HepG2 (cell line): ENCODE results near the gene RABEP2. TPM values are rescaled to one million over a fixed set of nuclear protein-coding genes. Genes with fewer than 3 reads are reported as not detected.

Experiments
- AGO1 ChIP-seq: fragments of 200-400 bp; formaldehyde crosslinking; IDR thresholded peaks from 2 replicates; pipeline ENCODE4 v1.6.1; 2017; ENCODE audit warnings: mild to moderate bottlenecking, low read depth, low read length, moderate library complexity; ENCODE audit not compliant: poor library complexity, severe bottlenecking
- ATF4 ChIP-seq, 2 experiments: fragments of 450-650 bp in 1 of 2; sonication (generic) in 1 of 2; formaldehyde crosslinking; IDR thresholded peaks; 2 replicates each; pipeline versions ENCODE4 v1.5.0 to v1.8.0; 2020 to 2022; ENCODE audit warnings: mild to moderate bottlenecking in 1 of 2, missing genetic modification reagents in 1 of 2
- CEBPG ChIP-seq: IDR thresholded peaks from 2 replicates; pipeline ENCODE4 v1.6.1; 2016
- CREB1 ChIP-seq, 2 experiments: fragments of 450-650 bp in 1 of 2; IDR thresholded peaks; 2 replicates each; pipeline ENCODE4 v1.6.1; 2016 to 2017; ENCODE audit warnings: control low read depth in 1 of 2, mild to moderate bottlenecking in 1 of 2, missing compliant biosample characterization in 1 of 2, missing genetic modification characterization in 1 of 2
- FOXA3 ChIP-seq: IDR thresholded peaks from 2 replicates; pipeline ENCODE4 v1.6.1; 2016; ENCODE audit warnings: missing genetic modification reagents, missing compliant biosample characterization
- FOXC1 ChIP-seq: sonication (generic); formaldehyde crosslinking; IDR thresholded peaks from 2 replicates; pipeline ENCODE4 v1.8.0; 2022; ENCODE audit warnings: mild to moderate bottlenecking, missing genetic modification reagents, borderline replicate concordance
- HNF1B ChIP-seq: sonication (generic); formaldehyde crosslinking; IDR thresholded peaks from 2 replicates; pipeline ENCODE4 v1.5.1; 2020; ENCODE audit warnings: mild to moderate bottlenecking, moderate library complexity, missing genetic modification reagents
- MXD4 ChIP-seq: IDR thresholded peaks from 2 replicates; pipeline ENCODE4 v1.6.1; 2016; ENCODE audit warnings: mild to moderate bottlenecking, missing biosample characterization, missing genetic modification reagents
- SIX1 ChIP-seq: sonication (generic); formaldehyde crosslinking; IDR thresholded peaks from 2 replicates; pipeline ENCODE4 v1.4.0; 2020; ENCODE audit warnings: missing genetic modification reagents, borderline replicate concordance
- SNAI1 ChIP-seq: sonication (generic); formaldehyde crosslinking; IDR thresholded peaks from 2 replicates; pipeline ENCODE4 v1.5.0; 2020; ENCODE audit warnings: mild to moderate bottlenecking, missing genetic modification reagents, borderline replicate concordance
- SRSF4 ChIP-seq: fragments of 200-400 bp; formaldehyde crosslinking; IDR thresholded peaks from one replicate; pipeline ENCODE4 v1.6.1; 2018; ENCODE audit warnings: mild to moderate bottlenecking, low read depth, low read length, moderate library complexity; ENCODE audit not compliant: poor library complexity, severe bottlenecking
- TCF7 ChIP-seq: sonication (generic); IDR thresholded peaks from 2 replicates; pipeline ENCODE4 v1.6.1; 2016; ENCODE audit warnings: antibody characterized with exemption, low read depth
- TOE1 ChIP-seq: sonication (generic); formaldehyde crosslinking; IDR thresholded peaks from 2 replicates; pipeline ENCODE4 v1.4.0; 2020; ENCODE audit warnings: mild to moderate bottlenecking, missing genetic modification reagents
- ZBTB8A ChIP-seq: sonication (generic); formaldehyde crosslinking; IDR thresholded peaks from 2 replicates; pipeline ENCODE4 v1.4.0; 2020; ENCODE audit warnings: mild to moderate bottlenecking, low read depth, missing genetic modification reagents, borderline replicate concordance
- ZFAT ChIP-seq: sonication (generic); formaldehyde crosslinking; conservative IDR thresholded peaks from 2 replicates; pipeline ENCODE4 v1.8.1; 2023; ENCODE audit warnings: missing genetic modification reagents, inconsistent platforms
- ZNF281 ChIP-seq: sonication (generic); formaldehyde crosslinking; IDR thresholded peaks from 2 replicates; pipeline ENCODE4 v1.4.0; 2020; ENCODE audit warnings: missing genetic modification reagents, borderline replicate concordance
- ZNF512B ChIP-seq: sonication (generic); formaldehyde crosslinking; IDR thresholded peaks from 2 replicates; pipeline ENCODE4 v1.5.1; 2020; ENCODE audit warnings: missing genetic modification reagents, mild to moderate bottlenecking, borderline replicate concordance
- ZNF616 ChIP-seq: sonication (generic); formaldehyde crosslinking; IDR thresholded peaks from 2 replicates; pipeline ENCODE4 v1.5.0; 2020; ENCODE audit warnings: low read depth, mild to moderate bottlenecking, missing genetic modification reagents
- ZNF709 ChIP-seq: sonication (generic); formaldehyde crosslinking; IDR thresholded peaks from 2 replicates; pipeline ENCODE4 v1.5.0; 2020; ENCODE audit warnings: mild to moderate bottlenecking, missing genetic modification reagents
- ZSCAN21 ChIP-seq: sonication (generic); formaldehyde crosslinking; IDR thresholded peaks from 2 replicates; pipeline ENCODE4 v1.8.0; 2022; ENCODE audit warnings: mild to moderate bottlenecking, missing genetic modification reagents, moderate library complexity, borderline replicate concordance
- polyA plus RNA-seq, 8 experiments: library from polyadenylated mRNA; depleted of rRNA in 3 of 8; stranded (reverse) in 7 of 8; unstranded in 1 of 8; fragments of >200 nt; fragmentation: Illumina TruSeq in 4 of 8; extraction: Trizol in 4 of 8; gene quantifications; 2 replicates each; pipeline versions ENCODE4 v1.2.1 to v1.2.3, GENCODE V29; 2011 to 2016; ENCODE audit warnings: low read depth in 4 of 8, missing spikeins in 1 of 8, mixed read lengths in 1 of 8; ENCODE audit not compliant: insufficient read depth in 1 of 8
- total RNA-seq, 5 experiments: library from RNA; depleted of rRNA; stranded (reverse); fragments of >200 nt; fragmentation: Illumina TruSeq; extraction: Trizol; gene quantifications; 2 replicates each; pipeline ENCODE4 v1.2.3, GENCODE V29; 2016; ENCODE audit warnings: low read depth in 1 of 5

Gene RABEP2
- total and polyA plus RNA-seq, 2 of the 13 experiments (the other 11 are each of a cell fraction or from before 2014, with no cell fraction given): 10.8 to 18.4 TPM

- TF ChIP-seq ZNF281 (CRISPR knock-in tag): no peak
- TF ChIP-seq MXD4 (CRISPR knock-in tag): peak; percentile 41; the same call in 1 of the 2 replicates
- TF ChIP-seq TOE1 (CRISPR knock-in tag): no peak
- peak; percentile 41; the same call in 1 of the 2 replicates for TF ChIP-seq TCF7
- TF ChIP-seq ZSCAN21 (CRISPR knock-in tag): 0 out of 2 replicates have a peak, but pooled peaks have one; percentile 8
- no peak for TF ChIP-seq CREB1 (IDR thresholded peaks at IDR 0.05)
- TF ChIP-seq CREB1 (CRISPR knock-in tag; IDR thresholded peaks at IDR 0.05): 0 out of 2 replicates have a peak, but pooled peaks have one; percentile 32
- no peak; the same call in 1 of the 2 replicates for TF ChIP-seq HNF1B (CRISPR knock-in tag)
- TF ChIP-seq SNAI1 (CRISPR knock-in tag): no peak
- TF ChIP-seq AGO1: no peak
- TF ChIP-seq SRSF4: no peak
- TF ChIP-seq ATF4 (CRISPR knock-in tag; IDR thresholded peaks at IDR 0.05): no peak; a peak in 1 of 4 replicates
- TF ChIP-seq ZNF616 (CRISPR knock-in tag): no peak
- TF ChIP-seq ZFAT (CRISPR knock-in tag): no peak
- TF ChIP-seq SIX1: no peak
- TF ChIP-seq CEBPG (CRISPR knock-in tag): no peak
- no peak for TF ChIP-seq FOXA3 (CRISPR knock-in tag)
- no peak for TF ChIP-seq ZNF709
- no peak for TF ChIP-seq ZNF512B (CRISPR knock-in tag)
- peak; percentile 87 for TF ChIP-seq FOXC1 (CRISPR knock-in tag)
- no peak for TF ChIP-seq ZBTB8A (CRISPR knock-in tag)
Observed at GRCh38 chr16:28935924-28936783, 11.1 kb upstream of the RABEP2 start (continued).
